H9 (cell line): Measurements from ENCODE around the gene KCTD7. TPM values are rescaled to one million over a fixed set of nuclear protein-coding genes. Genes with fewer than 3 reads are reported as not detected.
"Not testable (repeated sequence)": the region's sequence is repeated elsewhere in the genome, so short reads cannot be mapped to it uniquely, and the experiment has no call there.

Source experiments
- DNase-seq: peaks from one replicate; pipeline ENCODE4 v3.0.0-alpha.2; 2017
- H2AFZ ChIP-seq: one replicate; pipeline ENCODE4 v1.6.1; 2013; ENCODE audit warnings: mild to moderate bottlenecking, low read length, control low read depth, moderate library complexity
- H2AK5ac ChIP-seq: 2 replicates; pipeline ENCODE4 v1.6.1; 2013; ENCODE audit warnings: low read length, control low read depth, mixed read lengths; ENCODE audit not compliant: insufficient read length
- H2BK120ac ChIP-seq: one replicate; pipeline ENCODE4 v1.6.1; 2013; ENCODE audit warnings: low read depth, mild to moderate bottlenecking, low read length, control low read depth, inconsistent platforms; ENCODE audit not compliant: poor library complexity, severe bottlenecking
- H2BK12ac ChIP-seq: 2 replicates; pipeline ENCODE4 v1.6.1; 2013; ENCODE audit warnings: low read length, control low read depth, mixed read lengths, low read depth; ENCODE audit not compliant: insufficient read length
- H2BK15ac ChIP-seq: 2 replicates; pipeline ENCODE4 v1.6.1; 2013; ENCODE audit warnings: low read depth, low read length, control low read depth
- H2BK20ac ChIP-seq: one replicate; pipeline ENCODE4 v1.6.1; 2013; ENCODE audit warnings: low read depth, mild to moderate bottlenecking, low read length, control low read depth, inconsistent platforms; ENCODE audit not compliant: poor library complexity, severe bottlenecking
- H2BK5ac ChIP-seq: 2 replicates; pipeline ENCODE4 v1.6.1; 2013; ENCODE audit warnings: low read length, control low read depth, mixed read lengths; ENCODE audit not compliant: insufficient read length
- H3K14ac ChIP-seq: 2 replicates; pipeline ENCODE4 v1.6.1; 2013; ENCODE audit warnings: low read length, control low read depth; ENCODE audit not compliant: insufficient read depth
- H3K18ac ChIP-seq: 2 replicates; pipeline ENCODE4 v1.6.1; 2013; ENCODE audit warnings: low read depth, mild to moderate bottlenecking, mixed read lengths, low read length, control low read depth; ENCODE audit not compliant: insufficient read length
- H3K23ac ChIP-seq: 2 replicates; pipeline ENCODE4 v1.6.1; 2013; ENCODE audit warnings: low read length, control low read depth, mixed read lengths, low read depth; ENCODE audit not compliant: insufficient read length
- H3K23me2 ChIP-seq: 2 replicates; pipeline ENCODE4 v1.6.1; 2013; ENCODE audit warnings: low read depth, mild to moderate bottlenecking, mixed read lengths, low read length, control low read depth; ENCODE audit not compliant: insufficient read length, poor library complexity, severe bottlenecking
- H3K27ac ChIP-seq: 2 replicates; pipeline ENCODE4 v1.5.1; 2013; ENCODE audit warnings: low read length, control low read depth, mixed read lengths, low read depth; ENCODE audit not compliant: insufficient read length
- H3K27me3 ChIP-seq: 2 replicates; pipeline ENCODE4 v1.6.1; 2013; ENCODE audit warnings: low read length, control low read depth, inconsistent platforms; ENCODE audit not compliant: insufficient read depth
- H3K4ac ChIP-seq: 2 replicates; pipeline ENCODE4 v1.6.1; 2013; ENCODE audit warnings: low read depth, mild to moderate bottlenecking, control low read depth, inconsistent platforms, low read length, moderate library complexity
- H3K4me1 ChIP-seq: 2 replicates; pipeline ENCODE4 v1.6.1; 2013; ENCODE audit warnings: low read length, control low read depth, inconsistent platforms; ENCODE audit not compliant: insufficient read depth
- H3K4me2 ChIP-seq: 2 replicates; pipeline ENCODE4 v1.6.1; 2013; ENCODE audit warnings: low read length, control low read depth, mixed read lengths; ENCODE audit not compliant: insufficient read length, insufficient read depth
- H3K56ac ChIP-seq: 2 replicates; pipeline ENCODE4 v1.6.1; 2013; ENCODE audit warnings: low read depth, mild to moderate bottlenecking, mixed read lengths, low read length, control low read depth; ENCODE audit not compliant: insufficient read length
- H3K79me1 ChIP-seq: 2 replicates; pipeline ENCODE4 v1.6.1; 2013; ENCODE audit warnings: low read depth, mild to moderate bottlenecking, moderate library complexity, low read length, control low read depth, inconsistent platforms; ENCODE audit not compliant: insufficient read depth, poor library complexity, severe bottlenecking
- H3K79me2 ChIP-seq: 2 replicates; pipeline ENCODE4 v1.6.1; 2013; ENCODE audit warnings: low read length, control low read depth, inconsistent platforms; ENCODE audit not compliant: insufficient read depth
- H3K9ac ChIP-seq: 2 replicates; pipeline ENCODE4 v1.6.1; 2013; ENCODE audit warnings: low read length, control low read depth, mixed read lengths; ENCODE audit not compliant: insufficient read length; ENCODE audit errors: extremely low read depth
- H3K9me3 ChIP-seq: one replicate; pipeline ENCODE4 v1.6.1; 2013; ENCODE audit warnings: low read depth, low read length, inconsistent platforms; ENCODE audit not compliant: control insufficient read depth
- H3T11ph ChIP-seq: one replicate; pipeline ENCODE4 v1.6.1; 2013; ENCODE audit warnings: mild to moderate bottlenecking, low read length, control low read depth, inconsistent platforms
- H4K20me1 ChIP-seq: one replicate; pipeline ENCODE4 v1.6.1; 2013; ENCODE audit not compliant: control insufficient read depth, insufficient read length, insufficient read depth
- H4K5ac ChIP-seq: 2 replicates; pipeline ENCODE4 v1.6.1; 2013; ENCODE audit warnings: low read depth, mild to moderate bottlenecking, mixed read lengths, low read length, control low read depth; ENCODE audit not compliant: insufficient read length
- H4K8ac ChIP-seq: replicated peaks from 2 replicates; pipeline ENCODE4 v1.6.1; 2013; ENCODE audit warnings: low read length, control low read depth, mixed read lengths, low read depth; ENCODE audit not compliant: insufficient read length
- H4K91ac ChIP-seq: 2 replicates; pipeline ENCODE4 v1.6.1; 2013; ENCODE audit warnings: low read depth, mild to moderate bottlenecking, moderate library complexity, mixed read lengths, low read length, control low read depth; ENCODE audit not compliant: insufficient read length
- H3K27ac Mint-ChIP-seq, 3 experiments: 2 replicates in 2 of 3; 3 replicates in 1 of 3; pipeline ENCODE4 v1.8.0; 2020 to 2021; ENCODE audit warnings: mixed read lengths in 3 of 3, mild to moderate bottlenecking in 1 of 3, moderate library complexity in 1 of 3
- H3K27me3 Mint-ChIP-seq: 2 replicates; pipeline ENCODE4 v1.8.0; 2021; ENCODE audit warnings: low read depth, mild to moderate bottlenecking, moderate library complexity, mixed read lengths
- H3K36me3 Mint-ChIP-seq, 3 experiments: 2 replicates in 2 of 3; 3 replicates in 1 of 3; pipeline ENCODE4 v1.8.0; 2020 to 2021; ENCODE audit warnings: low read depth in 3 of 3, mixed read lengths in 3 of 3; ENCODE audit not compliant: insufficient read depth in 1 of 3
- H3K4me1 Mint-ChIP-seq, 2 experiments: 2 replicates each; pipeline ENCODE4 v1.8.0; 2020; ENCODE audit warnings: mixed read lengths in 2 of 2
- H3K4me3 Mint-ChIP-seq, 2 experiments: 2 replicates in 1 of 2; 3 replicates in 1 of 2; pipeline ENCODE4 v1.8.0; 2020 to 2021; ENCODE audit warnings: mild to moderate bottlenecking in 2 of 2, mixed read lengths in 2 of 2, moderate library complexity in 1 of 2
- H3K9me3 Mint-ChIP-seq, 2 experiments: 2 replicates in 1 of 2; 3 replicates in 1 of 2; pipeline ENCODE4 v1.8.0; 2020; ENCODE audit warnings: mild to moderate bottlenecking in 2 of 2, mixed read lengths in 2 of 2, moderate library complexity in 1 of 2
- WGBS: extraction: QIAGEN DNeasy Blood & Tissue Kit; methylation state at CpG from one replicate; pipeline ENCODE4 v1.1.7; 2013; ENCODE audit warnings: missing lambda C conversion rate, low lambda C conversion rate, mixed read lengths; ENCODE audit not compliant: insufficient read length; ENCODE audit errors: extremely low coverage; 5-methylcytosine and 5-hydroxymethylcytosine counted together
- total RNA-seq: library from RNA; stranded (reverse); gene quantifications from 2 replicates; pipeline ENCODE4 v1.2.1, GENCODE V29; 2021

The KCTD7 gene
- total RNA-seq, 1 experiment from 2014 or later = 8.9 TPM

GRCh38 chr7:66591058-66591798 lies 37.5 kb upstream of the KCTD7 start:
- not testable (repeated sequence) for DNase-seq, H2AFZ ChIP-seq
- H3K4me3 Mint-ChIP-seq = peak overlapping the region; percentile 93 to 96

More at GRCh38 chr7:66591058-66591798, 37.5 kb upstream of the KCTD7 start:
- peak overlapping the region; percentile 74 for H3K18ac ChIP-seq
- H2BK12ac ChIP-seq = peak overlapping the region; percentile 88
- H4K91ac ChIP-seq, H3K79me1 ChIP-seq, H3K4me1 ChIP-seq, H2AK5ac ChIP-seq, H4K5ac ChIP-seq, H3K23ac ChIP-seq, H2BK20ac ChIP-seq, H2BK15ac ChIP-seq, H3K23me2 ChIP-seq, H4K8ac ChIP-seq, H3K27me3 Mint-ChIP-seq, H3K27ac ChIP-seq, H3K27me3 ChIP-seq, H3K4ac ChIP-seq, H2BK5ac ChIP-seq, H3K9me3 ChIP-seq, H2BK120ac ChIP-seq, H4K20me1 ChIP-seq, H3T11ph ChIP-seq, H3K56ac ChIP-seq: not testable (repeated sequence)
- peaks cover 24 to 29% of the 10 kb centered on the region in 2 experiments for H3K9me3 Mint-ChIP-seq
- peak overlapping the region; percentile 3 for H3K4me2 ChIP-seq
- peaks cover 14 to 39% (median 26%) of the 10 kb centered on the region in 3 experiments for H3K36me3 Mint-ChIP-seq
- peaks cover 35% of the 10 kb centered on the region; the same call in 1 of the 2 replicates for H3K79me2 ChIP-seq
- peaks cover 19 to 23% of the 10 kb centered on the region in 2 experiments for H3K4me1 Mint-ChIP-seq
- peak overlapping the region; percentile 30 for H3K9ac ChIP-seq
- peak overlapping the region; percentile 95 to 99 (median 97) for H3K27ac Mint-ChIP-seq
- peak overlapping the region; percentile 57 for H3K14ac ChIP-seq
- WGBS = no CpG with 5 or more reads among the region's 35 CpGs
